PFSK-1 (cell line): ENCODE measurements around the gene FOXP2.

ENCODE experiments used
- SIN3A ChIP-seq: IDR thresholded peaks from 2 replicates; pipeline ENCODE4 v1.6.1; 2012; ENCODE audit warnings: mild to moderate bottlenecking, low read length, moderate library complexity, borderline replicate concordance; ENCODE audit not compliant: insufficient read depth
- TAF1 ChIP-seq: IDR thresholded peaks from 2 replicates; pipeline ENCODE4 v1.6.1; 2012; ENCODE audit warnings: low read length, control low read depth, borderline replicate concordance; ENCODE audit not compliant: insufficient read depth

DNA sequence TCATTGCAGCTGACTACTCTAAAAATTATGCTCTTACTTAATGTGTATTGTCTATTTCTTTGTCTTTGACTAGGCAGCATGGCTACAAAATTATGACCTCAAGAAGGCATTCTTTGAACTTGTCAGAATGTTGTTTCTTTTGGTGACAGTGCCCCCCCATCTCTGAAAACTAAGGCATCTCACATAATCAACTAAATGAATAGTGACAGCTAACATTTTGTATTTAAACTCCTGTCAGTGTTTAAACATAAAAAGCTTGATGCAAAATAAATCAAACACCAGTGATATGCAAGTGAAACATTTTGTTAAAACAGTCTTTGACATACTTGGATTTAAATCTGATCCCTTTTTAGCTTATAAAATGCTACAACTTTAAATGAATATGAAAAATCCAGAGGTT lies 233.5 kb downstream of the FOXP2 start:
- TF ChIP-seq TAF1 (no peak), SIN3A (no peak)
